OCI-LY3 (cell line): ENCODE data around the gene ZC2HC1C.

ENCODE experiments used
- EZH2phosphoT487 ChIP-seq: fragments of 200-600 bp; shearing (Covaris generic); IDR thresholded peaks from 2 replicates; pipeline ENCODE4 v1.6.1; 2018; ENCODE audit warnings: antibody characterized with exemption, mixed run types, low read depth
- TF ChIP-seq, protein P1 (sequence below): fragments of 200-600, 300-600 bp; sonication (generic); IDR thresholded peaks from 2 replicates; pipeline ENCODE4 v1.5.1; 2014; ENCODE audit warnings: antibody characterized with exemption, low read length, low read depth

DNA sequence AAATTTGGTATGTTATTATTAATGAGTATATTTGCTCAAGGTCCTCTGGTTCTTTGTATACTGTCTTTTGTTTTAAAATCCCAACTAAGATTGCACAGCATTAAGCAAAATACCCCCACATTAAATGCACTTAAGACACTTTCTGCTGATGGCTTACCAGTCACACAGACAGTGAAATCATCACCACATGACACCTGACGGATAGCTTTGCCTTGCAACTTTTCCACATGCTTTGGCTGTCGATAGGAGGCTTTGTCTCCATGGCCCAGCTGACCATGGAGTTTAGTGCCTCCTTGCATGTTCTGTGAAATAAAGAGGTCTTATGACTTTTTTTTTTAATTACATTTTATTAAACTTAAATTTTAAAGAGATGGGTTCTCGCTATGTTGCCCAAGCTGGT lies 37.7 kb downstream of the ZC2HC1C start:
- TF ChIP-seq, protein P1, sequence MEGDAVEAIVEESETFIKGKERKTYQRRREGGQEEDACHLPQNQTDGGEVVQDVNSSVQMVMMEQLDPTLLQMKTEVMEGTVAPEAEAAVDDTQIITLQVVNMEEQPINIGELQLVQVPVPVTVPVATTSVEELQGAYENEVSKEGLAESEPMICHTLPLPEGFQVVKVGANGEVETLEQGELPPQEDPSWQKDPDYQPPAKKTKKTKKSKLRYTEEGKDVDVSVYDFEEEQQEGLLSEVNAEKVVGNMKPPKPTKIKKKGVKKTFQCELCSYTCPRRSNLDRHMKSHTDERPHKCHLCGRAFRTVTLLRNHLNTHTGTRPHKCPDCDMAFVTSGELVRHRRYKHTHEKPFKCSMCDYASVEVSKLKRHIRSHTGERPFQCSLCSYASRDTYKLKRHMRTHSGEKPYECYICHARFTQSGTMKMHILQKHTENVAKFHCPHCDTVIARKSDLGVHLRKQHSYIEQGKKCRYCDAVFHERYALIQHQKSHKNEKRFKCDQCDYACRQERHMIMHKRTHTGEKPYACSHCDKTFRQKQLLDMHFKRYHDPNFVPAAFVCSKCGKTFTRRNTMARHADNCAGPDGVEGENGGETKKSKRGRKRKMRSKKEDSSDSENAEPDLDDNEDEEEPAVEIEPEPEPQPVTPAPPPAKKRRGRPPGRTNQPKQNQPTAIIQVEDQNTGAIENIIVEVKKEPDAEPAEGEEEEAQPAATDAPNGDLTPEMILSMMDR = no peak
- no peak for TF ChIP-seq EZH2phosphoT487
